IMR-90 (cell line): ENCODE results near the gene TMED8. TPM values are rescaled to one million over a fixed set of nuclear protein-coding genes. Genes with fewer than 3 reads are reported as not detected.

ENCODE experiments used
- ATAC-seq: fragments of 200-7000 bp; cut with Tn5 transposase; 2 replicates; pipeline ENCODE4 v1.9.1; 2020; ENCODE audit warnings: low read depth, mild to moderate bottlenecking, moderate library complexity
- BruUV-seq: library from RNA; stranded (reverse); fragments of 400-500 nt; replicated peaks from 2 replicates; lab custom pipeline; 2021; lab: Mats Ljungman, UMichigan
- CTCF ChIA-PET: fragments of 300-600 bp; formaldehyde crosslinking; extraction: SDS; loops from one replicate; lab custom pipeline; 2021; ENCODE audit warnings: antibody characterized with exemption; lab: Yijun Ruan, JAX
- POLR2A ChIA-PET: fragments of 300-600 bp; sonication (Branson Sonifier 250); formaldehyde crosslinking; loops from one replicate; lab custom pipeline; 2022; ENCODE audit warnings: antibody characterized with exemption; ENCODE audit not compliant: unreplicated experiment; lab: Charles Lee
- DNase-seq: peaks from one replicate; pipeline ENCODE4 v3.0.0; 2013
- H2AFZ ChIP-seq: replicated peaks from 2 replicates; pipeline ENCODE3; 2013; ENCODE audit warnings: low read length, mild to moderate bottlenecking; ENCODE audit not compliant: poor library complexity
- H2AK5ac ChIP-seq: 2 replicates; pipeline ENCODE4 v1.6.1; 2013; ENCODE audit warnings: low read depth, low read length, inconsistent platforms
- H2AK9ac ChIP-seq: replicated peaks from 2 replicates; pipeline ENCODE3; 2013; ENCODE audit warnings: mild to moderate bottlenecking, low read depth, low read length, moderate library complexity; ENCODE audit not compliant: poor library complexity
- H2BK120ac ChIP-seq: 2 replicates; pipeline ENCODE4 v1.6.1; 2013; ENCODE audit warnings: low read depth, low read length, inconsistent platforms
- H2BK15ac ChIP-seq: 3 replicates; pipeline ENCODE4 v1.6.1; 2013; ENCODE audit warnings: low read depth, low read length, inconsistent platforms
- H2BK20ac ChIP-seq: 2 replicates; pipeline ENCODE4 v1.6.1; 2013; ENCODE audit warnings: low read depth, mild to moderate bottlenecking, inconsistent platforms, low read length, moderate library complexity
- H2BK5ac ChIP-seq: 2 replicates; pipeline ENCODE4 v1.6.1; 2013; ENCODE audit warnings: mild to moderate bottlenecking, low read depth, low read length, inconsistent platforms; ENCODE audit not compliant: poor library complexity, severe bottlenecking
- H3K14ac ChIP-seq: replicated peaks from 2 replicates; pipeline ENCODE4 v1.6.1; 2013; ENCODE audit warnings: low read depth, low read length, inconsistent platforms
- H3K18ac ChIP-seq: 2 replicates; pipeline ENCODE4 v1.6.1; 2013; ENCODE audit warnings: low read depth, low read length, control low read depth
- H3K23ac ChIP-seq: 2 replicates; pipeline ENCODE4 v1.6.1; 2013; ENCODE audit warnings: low read depth, low read length, inconsistent platforms
- H3K27ac ChIP-seq: 2 replicates; pipeline ENCODE4 v1.5.1; 2013; ENCODE audit warnings: mild to moderate bottlenecking, control low read depth, low read length; ENCODE audit not compliant: insufficient read depth
- H3K27me3 ChIP-seq: 2 replicates; pipeline ENCODE4 v1.6.1; 2013; ENCODE audit warnings: low read length; ENCODE audit not compliant: control insufficient read depth, insufficient read depth
- H3K36me3 ChIP-seq: 2 replicates; pipeline ENCODE4 v1.6.1; 2013; ENCODE audit warnings: low read length, mixed read lengths; ENCODE audit not compliant: control insufficient read depth, insufficient read depth
- H3K4ac ChIP-seq: 2 replicates; pipeline ENCODE4 v1.6.1; 2013; ENCODE audit warnings: low read depth, low read length, inconsistent platforms
- H3K4me1 ChIP-seq: 2 replicates; pipeline ENCODE4 v1.6.1; 2013; ENCODE audit warnings: low read length, mixed read lengths; ENCODE audit not compliant: control insufficient read depth, insufficient read depth
- H3K4me2 ChIP-seq: 2 replicates; pipeline ENCODE4 v1.6.1; 2013; ENCODE audit warnings: low read depth, mild to moderate bottlenecking, control low read depth, low read length, moderate library complexity
- H3K4me3 ChIP-seq: 2 replicates; pipeline ENCODE4 v1.5.1; 2013; ENCODE audit warnings: low read depth, mild to moderate bottlenecking, control low read depth, low read length, moderate library complexity; ENCODE audit not compliant: insufficient read depth
- H3K56ac ChIP-seq: 2 replicates; pipeline ENCODE4 v1.6.1; 2013; ENCODE audit warnings: low read length, inconsistent platforms; ENCODE audit not compliant: insufficient read depth; ENCODE audit errors: extremely low read depth
- H3K79me1 ChIP-seq, 2 experiments: 2 replicates each; pipeline ENCODE4 v1.6.1; 2013; ENCODE audit warnings: low read length in 2 of 2, inconsistent platforms in 1 of 2, low read depth in 1 of 2
- H3K9ac ChIP-seq: 2 replicates; pipeline ENCODE4 v1.6.1; 2013; ENCODE audit warnings: low read depth, low read length, control low read depth
- H3K9me1 ChIP-seq: 2 replicates; pipeline ENCODE4 v1.6.1; 2013; ENCODE audit warnings: low read length, inconsistent platforms; ENCODE audit not compliant: insufficient read depth
- H3K9me3 ChIP-seq: 2 replicates; pipeline ENCODE4 v1.6.1; 2013; ENCODE audit warnings: low read length; ENCODE audit not compliant: control insufficient read depth, insufficient read depth
- H4K20me1 ChIP-seq: 2 replicates; pipeline ENCODE4 v1.6.1; 2013; ENCODE audit warnings: low read length, inconsistent platforms; ENCODE audit not compliant: insufficient read depth
- H4K5ac ChIP-seq: 2 replicates; pipeline ENCODE4 v1.6.1; 2013; ENCODE audit warnings: mild to moderate bottlenecking, low read depth, low read length, control low read depth
- H4K8ac ChIP-seq, 2 experiments: 2 replicates each; pipeline ENCODE4 v1.6.1; 2013; ENCODE audit warnings: low read depth in 2 of 2, low read length in 2 of 2, control low read depth in 1 of 2, inconsistent platforms in 1 of 2
- H4K91ac ChIP-seq: 2 replicates; pipeline ENCODE4 v1.6.1; 2013; ENCODE audit warnings: low read depth, low read length, inconsistent platforms; ENCODE audit not compliant: insufficient read depth
- BHLHE40 ChIP-seq: fragments of 150-350 bp; IDR thresholded peaks from 2 replicates; pipeline ENCODE4 v1.6.1; 2016; ENCODE audit warnings: mild to moderate bottlenecking, low read depth, low read length
- CEBPB ChIP-seq: IDR thresholded peaks from 2 replicates; pipeline ENCODE4 v1.6.1; 2012; ENCODE audit warnings: low read depth, low read length, improper control_type of control experiment
- CHD1 ChIP-seq: IDR thresholded peaks from 2 replicates; pipeline ENCODE4 v1.6.1; 2012; ENCODE audit warnings: low read depth, low read length, improper control_type of control experiment
- FOS ChIP-seq: fragments of 150-350 bp; IDR thresholded peaks from 2 replicates; pipeline ENCODE4 v1.6.1; 2016; ENCODE audit warnings: low read depth, low read length
- MAFK ChIP-seq: IDR thresholded peaks from 2 replicates; pipeline ENCODE4 v1.6.1; 2012; ENCODE audit warnings: low read depth, low read length, improper control_type of control experiment
- MAZ ChIP-seq: IDR thresholded peaks from 2 replicates; pipeline ENCODE4 v1.6.1; 2012; ENCODE audit warnings: low read depth, mild to moderate bottlenecking, low read length, improper control_type of control experiment, moderate library complexity, borderline replicate concordance
- MXI1 ChIP-seq: IDR thresholded peaks from 2 replicates; pipeline ENCODE4 v1.6.1; 2012; ENCODE audit warnings: low read depth, mild to moderate bottlenecking, low read length, moderate library complexity, borderline replicate concordance
- NFE2L2 ChIP-seq: fragments of 150-350 bp; IDR thresholded peaks from 2 replicates; pipeline ENCODE4 v1.6.1; 2016; ENCODE audit warnings: low read depth, mild to moderate bottlenecking, low read length
- POLR2A ChIP-seq: IDR thresholded peaks from 2 replicates; pipeline ENCODE4 v1.6.1; 2012; ENCODE audit warnings: mild to moderate bottlenecking, low read depth, low read length
- RAD21 ChIP-seq: IDR thresholded peaks from 2 replicates; pipeline ENCODE4 v1.6.1; 2012; ENCODE audit warnings: low read length, improper control_type of control experiment
- RCOR1 ChIP-seq: IDR thresholded peaks from 2 replicates; pipeline ENCODE4 v1.6.1; 2012; ENCODE audit warnings: mild to moderate bottlenecking, low read length, improper control_type of control experiment; ENCODE audit not compliant: insufficient replicate concordance
- RFX5 ChIP-seq: IDR thresholded peaks from 2 replicates; pipeline ENCODE4 v1.8.0; 2012; ENCODE audit warnings: low read depth, mild to moderate bottlenecking, low read length, moderate library complexity
- SMC3 ChIP-seq: fragments of 150-350 bp; IDR thresholded peaks from 2 replicates; pipeline ENCODE4 v1.6.1; 2016; ENCODE audit warnings: low read depth, mild to moderate bottlenecking, antibody characterized with exemption, low read length, moderate library complexity
- USF2 ChIP-seq: fragments of 150-350 bp; IDR thresholded peaks from 2 replicates; pipeline ENCODE4 v1.6.1; 2017; ENCODE audit warnings: mild to moderate bottlenecking, antibody characterized with exemption, low read length, low read depth
- WGBS, 2 experiments: methylation state at CpG; one replicate each; pipeline versions ENCODE4 v1.1.5 to v1.1.7; 2013; ENCODE audit warnings: missing lambda C conversion rate in 2 of 2; ENCODE audit not compliant: insufficient read length in 1 of 2; ENCODE audit errors: extremely low coverage in 2 of 2; 5-methylcytosine and 5-hydroxymethylcytosine counted together
- dilution Hi-C: fragments of 300-500 bp; cut with HindIII; formaldehyde crosslinking; loops from one replicate; pipeline ENCODE4 v1.14.3; 2018; ENCODE audit warnings: low sequenced_read_pairs; ENCODE audit not compliant: unreplicated experiment
- in situ Hi-C: fragments of 300-500 bp; cut with MboI; formaldehyde crosslinking; loops from 3 replicates; pipeline ENCODE4 v1.14.3; 2019; ENCODE audit warnings: low sequenced_read_pairs, inconsistent platforms, mixed read lengths
- intact Hi-C: fragments of 100-400 bp; cut with micrococcal nuclease; formaldehyde crosslinking; loops from 2 replicates; pipeline ENCODE4 v1.10.0; 2022
- polyA plus RNA-seq, 3 experiments: library from polyadenylated mRNA; depleted of rRNA; stranded (reverse); fragments of >200 nt; gene quantifications; 2 replicates each; pipeline ENCODE4 v1.2.3, GENCODE V29; 2012; ENCODE audit warnings: low replicate concordance in 1 of 3
- total RNA-seq: library from RNA; depleted of rRNA; stranded (reverse); fragments of >200 nt; gene quantifications from 2 replicates; pipeline ENCODE4 v1.2.3, GENCODE V29; 2012
- TF ChIP-seq, protein P1 (sequence below): conservative IDR thresholded peaks from 2 replicates; pipeline ENCODE4 v1.5.1; 2012; ENCODE audit warnings: mild to moderate bottlenecking, low read depth, low read length, improper control_type of control experiment
- TF ChIP-seq, protein P2 (sequence below): fragments of 150-350 bp; IDR thresholded peaks from 2 replicates; pipeline ENCODE4 v1.6.1; 2016; ENCODE audit warnings: low read depth, mild to moderate bottlenecking, low read length, moderate library complexity, borderline replicate concordance

The TMED8 gene
- total and polyA plus RNA-seq, 2 of the 4 experiments (the other 2 are of a cell fraction): 2.2 to 5.0 TPM

DNA sequence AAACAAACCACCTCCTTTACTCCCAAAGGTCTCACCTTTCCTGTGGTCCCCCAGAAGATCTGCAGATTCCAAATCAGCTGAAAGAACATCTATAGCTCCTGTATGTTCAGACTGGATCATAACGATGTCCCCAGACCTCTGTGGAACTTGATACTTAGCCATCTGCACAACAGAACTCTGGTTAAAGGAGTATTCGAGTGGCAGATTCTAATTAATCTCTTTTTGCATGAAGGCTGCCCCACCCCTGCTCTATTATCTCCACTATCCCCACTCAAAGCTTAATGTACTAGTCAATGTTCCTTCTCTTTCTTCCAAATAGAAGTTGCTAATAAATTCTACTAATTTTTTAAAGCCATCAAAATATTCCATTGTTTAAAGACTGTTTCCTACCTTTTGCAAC, 33.2 kb downstream of the TMED8 start:
- Histone ChIP-seq H3K18ac (no peak overlapping the region), H3K9me3 (no peaks in the 10 kb centered on the region), H2BK20ac (no peak overlapping the region), H4K20me1 (no peaks in the 10 kb centered on the region), H3K79me1 (no peaks in the 10 kb centered on the region), H4K91ac (no peak overlapping the region), H3K14ac (no peak overlapping the region), H3K9me1 (0 out of 2 replicates have a peak, but pooled peaks cover 4% of the 10 kb centered on the region), H2AK9ac (no peak overlapping the region), H2AFZ (no peak overlapping the region), H2BK120ac (no peak overlapping the region), H3K4me1 (peaks cover 4% of the 10 kb centered on the region; the same call in 1 of the 2 replicates), H3K36me3 (peaks cover 10% of the 10 kb centered on the region), H2BK5ac (no peak overlapping the region), H2AK5ac (no peak overlapping the region), H2BK15ac (no peak overlapping the region), H3K4me3 (no peak overlapping the region), H3K56ac (no peak overlapping the region), H4K8ac (no peak overlapping the region), H3K4ac (no peak overlapping the region), H3K27me3 (no peaks in the 10 kb centered on the region), H3K9ac (no peak overlapping the region), H3K4me2 (no peak overlapping the region), H3K27ac (no peak overlapping the region), H3K23ac (no peak overlapping the region), H4K5ac (no peak overlapping the region)
- no peak for ATAC-seq
- CTCF ChIA-PET: interaction anchor here (0.5 kb wide), 1 partner anchor 380 kb away, joined by 4 read pairs; no protein-coding TSS in a partner anchor
- no CpG with 5 or more reads among the region's 2 CpGs for WGBS, 2 experiments
- TF ChIP-seq BHLHE40: no peak
- TF ChIP-seq, protein P1, sequence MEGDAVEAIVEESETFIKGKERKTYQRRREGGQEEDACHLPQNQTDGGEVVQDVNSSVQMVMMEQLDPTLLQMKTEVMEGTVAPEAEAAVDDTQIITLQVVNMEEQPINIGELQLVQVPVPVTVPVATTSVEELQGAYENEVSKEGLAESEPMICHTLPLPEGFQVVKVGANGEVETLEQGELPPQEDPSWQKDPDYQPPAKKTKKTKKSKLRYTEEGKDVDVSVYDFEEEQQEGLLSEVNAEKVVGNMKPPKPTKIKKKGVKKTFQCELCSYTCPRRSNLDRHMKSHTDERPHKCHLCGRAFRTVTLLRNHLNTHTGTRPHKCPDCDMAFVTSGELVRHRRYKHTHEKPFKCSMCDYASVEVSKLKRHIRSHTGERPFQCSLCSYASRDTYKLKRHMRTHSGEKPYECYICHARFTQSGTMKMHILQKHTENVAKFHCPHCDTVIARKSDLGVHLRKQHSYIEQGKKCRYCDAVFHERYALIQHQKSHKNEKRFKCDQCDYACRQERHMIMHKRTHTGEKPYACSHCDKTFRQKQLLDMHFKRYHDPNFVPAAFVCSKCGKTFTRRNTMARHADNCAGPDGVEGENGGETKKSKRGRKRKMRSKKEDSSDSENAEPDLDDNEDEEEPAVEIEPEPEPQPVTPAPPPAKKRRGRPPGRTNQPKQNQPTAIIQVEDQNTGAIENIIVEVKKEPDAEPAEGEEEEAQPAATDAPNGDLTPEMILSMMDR: no peak
- no peak for TF ChIP-seq RAD21
- TF ChIP-seq NFE2L2: no peak
- no peak for TF ChIP-seq CEBPB
- TF ChIP-seq MAZ: no peak
- TF ChIP-seq FOS: no peak
- no peak for TF ChIP-seq POLR2A
- no peak for TF ChIP-seq RCOR1
- no peak for TF ChIP-seq RFX5
- TF ChIP-seq CHD1: no peak
- TF ChIP-seq USF2: no peak
- no peak for TF ChIP-seq MXI1
- TF ChIP-seq MAFK: no peak
- TF ChIP-seq, protein P2, sequence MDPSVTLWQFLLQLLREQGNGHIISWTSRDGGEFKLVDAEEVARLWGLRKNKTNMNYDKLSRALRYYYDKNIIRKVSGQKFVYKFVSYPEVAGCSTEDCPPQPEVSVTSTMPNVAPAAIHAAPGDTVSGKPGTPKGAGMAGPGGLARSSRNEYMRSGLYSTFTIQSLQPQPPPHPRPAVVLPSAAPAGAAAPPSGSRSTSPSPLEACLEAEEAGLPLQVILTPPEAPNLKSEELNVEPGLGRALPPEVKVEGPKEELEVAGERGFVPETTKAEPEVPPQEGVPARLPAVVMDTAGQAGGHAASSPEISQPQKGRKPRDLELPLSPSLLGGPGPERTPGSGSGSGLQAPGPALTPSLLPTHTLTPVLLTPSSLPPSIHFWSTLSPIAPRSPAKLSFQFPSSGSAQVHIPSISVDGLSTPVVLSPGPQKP: no peak
- no peak for TF ChIP-seq SMC3
- intact Hi-C loops: no loop called here
- BruUV-seq: no TSS peak
- in situ Hi-C loops: no loop called here
- dilution Hi-C loops: no loop called here
- POLR2A ChIA-PET: interaction anchor here (1.3 kb wide), 1 partner anchor 23 kb away, joined by 3 read pairs; the partner anchor contains the start of genes GSTZ1 and POMT2
- no peak for DNase-seq
